GM12878 (cell line): Measurements from ENCODE around the gene PLEKHN1. TPM values are rescaled to one million over a fixed set of nuclear protein-coding genes. Genes with fewer than 3 reads are reported as not detected.

ENCODE experiments used
- ATAC-seq: fragments of 200-7000 bp; cut with Tn5 transposase; 3 replicates; pipeline ENCODE4 v1.9.1; 2020; ENCODE audit warnings: mild to moderate bottlenecking, moderate library complexity
- BruUV-seq: library from RNA; stranded (reverse); fragments of 400-500 nt; replicated peaks from 2 replicates; lab custom pipeline; 2021; lab: Mats Ljungman, UMichigan
- CTCF ChIA-PET: fragments of 300-600 bp; sonication (Branson Sonifier 250); formaldehyde crosslinking; extraction: SDS; loops from one replicate; lab custom pipeline; 2021; ENCODE audit warnings: inconsistent platforms; lab: Yijun Ruan, JAX
- POLR2A ChIA-PET: fragments of 350-600 bp; formaldehyde crosslinking; extraction: SDS; loops from one replicate; lab custom pipeline; 2021; ENCODE audit warnings: inconsistent platforms; lab: Charles Lee
- RAD21 ChIA-PET: fragments of 300-600 bp; sonication (Branson Sonifier 250); formaldehyde crosslinking; loops from one replicate; lab custom pipeline; 2023; ENCODE audit warnings: antibody characterized with exemption; ENCODE audit not compliant: unreplicated experiment; lab: Charles Lee
- SMC1A ChIA-PET: fragments of 300-600 bp; sonication (Branson Sonifier 250); formaldehyde crosslinking; loops from one replicate; lab custom pipeline; 2023; ENCODE audit not compliant: unreplicated experiment, uncharacterized antibody; lab: Charles Lee
- DNase-seq: peaks from one replicate; pipeline ENCODE4 v3.0.0-alpha.2; 2011; ENCODE audit warnings: low read depth, low spot score
- FAIRE-seq: peaks from 3 replicates; lab custom pipeline; 2011; peaks lifted over from hg19 to GRCh38; lab: Jason Lieb, UNC
- H2AFZ ChIP-seq: 2 replicates; pipeline ENCODE4 v1.6.0; 2011; ENCODE audit warnings: low read depth, low read length, control low read depth; ENCODE audit not compliant: control insufficient read depth
- H3K27ac ChIP-seq: 2 replicates; pipeline ENCODE4 v1.5.1; 2011; ENCODE audit warnings: control low read depth; ENCODE audit not compliant: control insufficient read depth, insufficient read depth
- H3K27me3 ChIP-seq, 2 experiments: replicated peaks in 1 of 2; 2 replicates each; pipeline versions ENCODE4 v1.6.0 to v1.6.1; 2011; ENCODE audit warnings: low read length in 1 of 2; ENCODE audit not compliant: control insufficient read depth in 2 of 2, insufficient read depth in 2 of 2
- H3K36me3 ChIP-seq, 2 experiments: 2 replicates each; pipeline ENCODE4 v1.5.1; 2011; ENCODE audit warnings: low read length in 1 of 2; ENCODE audit not compliant: control insufficient read depth in 2 of 2, insufficient read depth in 2 of 2
- H3K4me1 ChIP-seq: 2 replicates; pipeline ENCODE4 v1.6.1; 2011; ENCODE audit warnings: mild to moderate bottlenecking, low read length, moderate library complexity, mixed read lengths; ENCODE audit not compliant: control insufficient read depth, insufficient read depth
- H3K4me2 ChIP-seq: 2 replicates; pipeline ENCODE4 v1.6.0; 2011; ENCODE audit warnings: control low read depth; ENCODE audit not compliant: control insufficient read depth, insufficient read depth
- H3K4me3 ChIP-seq: fragments of 200-600 bp; sonication (generic); 2 replicates; pipeline ENCODE4 v1.5.1; 2016
- H3K79me2 ChIP-seq: 2 replicates; pipeline ENCODE4 v1.6.0; 2011; ENCODE audit warnings: low read length; ENCODE audit not compliant: control insufficient read depth, insufficient read depth
- H3K9ac ChIP-seq: 2 replicates; pipeline ENCODE4 v1.8.0; 2011; ENCODE audit warnings: low read length, control low read depth, mixed read lengths; ENCODE audit not compliant: control insufficient read depth, insufficient read depth
- H3K9me3 ChIP-seq: replicated peaks from 3 replicates; pipeline ENCODE4 v1.5.1; 2011; ENCODE audit warnings: mild to moderate bottlenecking, low read length; ENCODE audit not compliant: control insufficient read depth, insufficient read depth
- H4K20me1 ChIP-seq: 2 replicates; pipeline ENCODE4 v1.6.0; 2011; ENCODE audit not compliant: control insufficient read depth, insufficient read depth
- POLR2A ChIP-seq: IDR thresholded peaks from 2 replicates; pipeline ENCODE4 v1.6.1; 2011; ENCODE audit warnings: low read depth, mild to moderate bottlenecking, low read length
- RAD21 ChIP-seq: IDR thresholded peaks from 2 replicates; pipeline ENCODE4 v1.6.1; 2011; ENCODE audit warnings: mild to moderate bottlenecking, low read depth, low read length, moderate library complexity; ENCODE audit not compliant: insufficient read depth
- SUZ12 ChIP-seq: fragments of 200-600 bp; sonication (generic); IDR thresholded peaks from one replicate; pipeline ENCODE4 v1.6.1; 2018; ENCODE audit warnings: antibody characterized with exemption, mild to moderate bottlenecking; ENCODE audit not compliant: unreplicated experiment
- TCF7 ChIP-seq: IDR thresholded peaks from 2 replicates; pipeline ENCODE4 v1.6.1; 2014; ENCODE audit warnings: antibody characterized with exemption, borderline replicate concordance
- WGBS: methylation state at CpG from one replicate; pipeline ENCODE4 v1.1.6; 2016; ENCODE audit warnings: low lambda C conversion rate; ENCODE audit not compliant: insufficient replicate concordance, insufficient coverage; ENCODE audit errors: missing lambda C conversion rate; 5-methylcytosine and 5-hydroxymethylcytosine counted together
- in situ Hi-C: fragments of 300-500 bp; cut with MboI; formaldehyde crosslinking; loops from 9 replicates; pipeline ENCODE4 v1.14.3; 2018; ENCODE audit warnings: mixed read lengths
- intact Hi-C: fragments of 100-400 bp; cut with micrococcal nuclease; formaldehyde crosslinking; loops from one replicate; pipeline ENCODE4 v1.14.2; 2022; ENCODE audit not compliant: unreplicated experiment
- polyA plus RNA-seq, 11 experiments: library from polyadenylated mRNA; depleted of rRNA in 4 of 11; unstranded in 6 of 11; stranded (reverse) in 5 of 11; fragments of >200 nt; fragmentation: Nextera tagmentation in 4 of 11; fragmentation: Illumina TruSeq in 1 of 11; extraction: Ambion mirVana in 4 of 11; extraction: Trizol in 1 of 11; gene quantifications; 1 replicate in 1 of 11; 2 replicates in 10 of 11; pipeline versions ENCODE4 v1.2.1 to v1.2.3, GENCODE V29; 2011 to 2016; ENCODE audit warnings: inconsistent platforms in 2 of 11, missing spikeins in 2 of 11, low read depth in 1 of 11
- total RNA-seq, 4 experiments: library from RNA; depleted of rRNA in 3 of 4; stranded (reverse); fragments of >200 nt in 3 of 4; fragmentation: Illumina TruSeq in 1 of 4; extraction: Trizol in 1 of 4; gene quantifications; 2 replicates each; pipeline versions ENCODE4 v1.2.1 to v1.2.3, GENCODE V29; 2013 to 2021
- TF ChIP-seq, protein P1 (sequence below): fragments of 450-650 bp; formaldehyde crosslinking; IDR thresholded peaks from 2 replicates; pipeline ENCODE4 v1.4.0; 2020; ENCODE audit warnings: mild to moderate bottlenecking, moderate library complexity
- TF ChIP-seq, protein P2 (sequence below): fragments of 450-650 bp; IDR thresholded peaks from 2 replicates; pipeline ENCODE4 v1.6.1; 2017; ENCODE audit warnings: antibody characterized with exemption, mild to moderate bottlenecking, moderate library complexity
- TF ChIP-seq, protein P3 (sequence below): fragments of 450-650 bp; formaldehyde crosslinking; IDR thresholded peaks from 2 replicates; pipeline ENCODE4 v1.5.0; 2022; ENCODE audit warnings: mild to moderate bottlenecking, missing genetic modification characterization

PLEKHN1 gene
- total and polyA plus RNA-seq, 10 of the 15 experiments (the other 5 are each of a cell fraction or from before 2014, with no cell fraction given): 0.04 to 0.26 (median 0.18) TPM; not detected in 6

DNA sequence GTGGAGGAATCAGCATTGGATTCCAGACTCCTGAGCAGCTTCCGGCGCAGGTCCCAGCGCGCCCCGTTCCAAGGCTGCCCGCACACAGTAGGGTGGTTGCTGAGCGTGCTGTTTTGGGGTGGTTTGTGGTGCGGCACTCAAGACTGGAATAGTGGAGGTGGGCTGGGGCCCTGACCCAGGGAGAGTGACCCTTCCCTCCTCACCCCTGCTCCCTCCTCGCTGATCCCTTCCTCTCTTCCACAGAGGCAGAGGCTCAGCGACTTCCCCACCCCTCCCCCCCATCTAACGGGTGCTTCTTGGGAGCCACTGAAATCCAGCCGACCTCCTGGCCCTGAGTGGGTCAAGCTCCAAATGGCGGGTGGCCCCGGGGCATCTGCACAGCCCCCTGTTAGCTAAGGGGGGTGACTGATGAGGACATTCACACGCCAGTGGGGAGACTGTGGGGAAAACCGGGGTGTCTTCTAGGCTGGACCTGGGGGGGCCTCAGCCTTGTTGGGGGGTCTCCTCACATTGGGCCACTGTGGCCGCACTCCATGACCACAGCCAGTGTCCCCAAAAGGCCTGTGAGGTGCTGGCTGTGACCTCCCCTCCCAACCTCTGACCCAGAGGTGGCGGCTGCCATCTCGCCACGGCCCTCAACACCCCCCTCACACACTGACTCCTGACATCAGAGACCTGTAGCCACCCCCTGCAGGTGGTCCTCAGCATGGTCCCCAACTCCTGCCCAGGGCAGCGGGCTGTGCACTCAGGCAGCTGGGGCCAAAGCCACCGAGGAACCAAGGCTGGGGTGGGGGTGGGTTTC is 37.5 kb downstream of the PLEKHN1 start:
- DNase-seq: no peak
- BruUV-seq: no TSS peak
- Histone ChIP-seq H3K9me3 (no peaks in the 10 kb centered on the region), H3K36me3 (no peaks in the 10 kb centered on the region), H3K4me2 (no peak overlapping the region), H3K4me3 (no peak overlapping the region), H3K4me1 (peaks cover 26% of the 10 kb centered on the region), H3K27ac (no peak overlapping the region), H3K27me3 (peaks cover 0 to 14% of the 10 kb centered on the region in 2 experiments; a peak in 2 of 4 replicates), H4K20me1 (no peaks in the 10 kb centered on the region), H3K79me2 (no peaks in the 10 kb centered on the region), H2AFZ (no peak overlapping the region), H3K9ac (no peak overlapping the region)
- ChIA-PET SMC1A (no interaction called here), POLR2A (interaction anchor here (0.6 to 5.4 kb wide), 5 partner anchors 10 to 98 kb away, joined by 3 to 22 read pairs (median 6); partner anchors contain the start of genes AGRN and ISG15), RAD21 (interaction anchor here (1.4 kb wide), 1 partner anchor 12 kb away, joined by 6 read pairs; no protein-coding TSS in a partner anchor), CTCF (interaction anchor here (0.9 to 5.6 kb wide), 4 partner anchors 10 to 98 kb away, joined by 3 to 56 read pairs (median 20); partner anchors contain the start of genes ISG15 and PERM1)
- intact Hi-C loops: no loop called here
- WGBS: 62% methylated on average over 21 of the region's 22 CpGs
- no peak for FAIRE-seq
- no peak for ATAC-seq
- in situ Hi-C loops: no loop called here
- TF ChIP-seq SUZ12 (no peak), RAD21 (no peak), POLR2A (no peak), TCF7 (no peak)
- TF ChIP-seq, protein P1, sequence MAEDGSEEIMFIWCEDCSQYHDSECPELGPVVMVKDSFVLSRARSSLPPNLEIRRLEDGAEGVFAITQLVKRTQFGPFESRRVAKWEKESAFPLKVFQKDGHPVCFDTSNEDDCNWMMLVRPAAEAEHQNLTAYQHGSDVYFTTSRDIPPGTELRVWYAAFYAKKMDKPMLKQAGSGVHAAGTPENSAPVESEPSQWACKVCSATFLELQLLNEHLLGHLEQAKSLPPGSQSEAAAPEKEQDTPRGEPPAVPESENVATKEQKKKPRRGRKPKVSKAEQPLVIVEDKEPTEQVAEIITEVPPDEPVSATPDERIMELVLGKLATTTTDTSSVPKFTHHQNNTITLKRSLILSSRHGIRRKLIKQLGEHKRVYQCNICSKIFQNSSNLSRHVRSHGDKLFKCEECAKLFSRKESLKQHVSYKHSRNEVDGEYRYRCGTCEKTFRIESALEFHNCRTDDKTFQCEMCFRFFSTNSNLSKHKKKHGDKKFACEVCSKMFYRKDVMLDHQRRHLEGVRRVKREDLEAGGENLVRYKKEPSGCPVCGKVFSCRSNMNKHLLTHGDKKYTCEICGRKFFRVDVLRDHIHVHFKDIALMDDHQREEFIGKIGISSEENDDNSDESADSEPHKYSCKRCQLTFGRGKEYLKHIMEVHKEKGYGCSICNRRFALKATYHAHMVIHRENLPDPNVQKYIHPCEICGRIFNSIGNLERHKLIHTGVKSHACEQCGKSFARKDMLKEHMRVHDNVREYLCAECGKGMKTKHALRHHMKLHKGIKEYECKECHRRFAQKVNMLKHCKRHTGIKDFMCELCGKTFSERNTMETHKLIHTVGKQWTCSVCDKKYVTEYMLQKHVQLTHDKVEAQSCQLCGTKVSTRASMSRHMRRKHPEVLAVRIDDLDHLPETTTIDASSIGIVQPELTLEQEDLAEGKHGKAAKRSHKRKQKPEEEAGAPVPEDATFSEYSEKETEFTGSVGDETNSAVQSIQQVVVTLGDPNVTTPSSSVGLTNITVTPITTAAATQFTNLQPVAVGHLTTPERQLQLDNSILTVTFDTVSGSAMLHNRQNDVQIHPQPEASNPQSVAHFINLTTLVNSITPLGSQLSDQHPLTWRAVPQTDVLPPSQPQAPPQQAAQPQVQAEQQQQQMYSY (CRISPR knock-in tag): no peak
- TF ChIP-seq, protein P2, sequence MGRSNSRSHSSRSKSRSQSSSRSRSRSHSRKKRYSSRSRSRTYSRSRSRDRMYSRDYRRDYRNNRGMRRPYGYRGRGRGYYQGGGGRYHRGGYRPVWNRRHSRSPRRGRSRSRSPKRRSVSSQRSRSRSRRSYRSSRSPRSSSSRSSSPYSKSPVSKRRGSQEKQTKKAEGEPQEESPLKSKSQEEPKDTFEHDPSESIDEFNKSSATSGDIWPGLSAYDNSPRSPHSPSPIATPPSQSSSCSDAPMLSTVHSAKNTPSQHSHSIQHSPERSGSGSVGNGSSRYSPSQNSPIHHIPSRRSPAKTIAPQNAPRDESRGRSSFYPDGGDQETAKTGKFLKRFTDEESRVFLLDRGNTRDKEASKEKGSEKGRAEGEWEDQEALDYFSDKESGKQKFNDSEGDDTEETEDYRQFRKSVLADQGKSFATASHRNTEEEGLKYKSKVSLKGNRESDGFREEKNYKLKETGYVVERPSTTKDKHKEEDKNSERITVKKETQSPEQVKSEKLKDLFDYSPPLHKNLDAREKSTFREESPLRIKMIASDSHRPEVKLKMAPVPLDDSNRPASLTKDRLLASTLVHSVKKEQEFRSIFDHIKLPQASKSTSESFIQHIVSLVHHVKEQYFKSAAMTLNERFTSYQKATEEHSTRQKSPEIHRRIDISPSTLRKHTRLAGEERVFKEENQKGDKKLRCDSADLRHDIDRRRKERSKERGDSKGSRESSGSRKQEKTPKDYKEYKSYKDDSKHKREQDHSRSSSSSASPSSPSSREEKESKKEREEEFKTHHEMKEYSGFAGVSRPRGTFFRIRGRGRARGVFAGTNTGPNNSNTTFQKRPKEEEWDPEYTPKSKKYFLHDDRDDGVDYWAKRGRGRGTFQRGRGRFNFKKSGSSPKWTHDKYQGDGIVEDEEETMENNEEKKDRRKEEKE: no peak
- TF ChIP-seq, protein P3, sequence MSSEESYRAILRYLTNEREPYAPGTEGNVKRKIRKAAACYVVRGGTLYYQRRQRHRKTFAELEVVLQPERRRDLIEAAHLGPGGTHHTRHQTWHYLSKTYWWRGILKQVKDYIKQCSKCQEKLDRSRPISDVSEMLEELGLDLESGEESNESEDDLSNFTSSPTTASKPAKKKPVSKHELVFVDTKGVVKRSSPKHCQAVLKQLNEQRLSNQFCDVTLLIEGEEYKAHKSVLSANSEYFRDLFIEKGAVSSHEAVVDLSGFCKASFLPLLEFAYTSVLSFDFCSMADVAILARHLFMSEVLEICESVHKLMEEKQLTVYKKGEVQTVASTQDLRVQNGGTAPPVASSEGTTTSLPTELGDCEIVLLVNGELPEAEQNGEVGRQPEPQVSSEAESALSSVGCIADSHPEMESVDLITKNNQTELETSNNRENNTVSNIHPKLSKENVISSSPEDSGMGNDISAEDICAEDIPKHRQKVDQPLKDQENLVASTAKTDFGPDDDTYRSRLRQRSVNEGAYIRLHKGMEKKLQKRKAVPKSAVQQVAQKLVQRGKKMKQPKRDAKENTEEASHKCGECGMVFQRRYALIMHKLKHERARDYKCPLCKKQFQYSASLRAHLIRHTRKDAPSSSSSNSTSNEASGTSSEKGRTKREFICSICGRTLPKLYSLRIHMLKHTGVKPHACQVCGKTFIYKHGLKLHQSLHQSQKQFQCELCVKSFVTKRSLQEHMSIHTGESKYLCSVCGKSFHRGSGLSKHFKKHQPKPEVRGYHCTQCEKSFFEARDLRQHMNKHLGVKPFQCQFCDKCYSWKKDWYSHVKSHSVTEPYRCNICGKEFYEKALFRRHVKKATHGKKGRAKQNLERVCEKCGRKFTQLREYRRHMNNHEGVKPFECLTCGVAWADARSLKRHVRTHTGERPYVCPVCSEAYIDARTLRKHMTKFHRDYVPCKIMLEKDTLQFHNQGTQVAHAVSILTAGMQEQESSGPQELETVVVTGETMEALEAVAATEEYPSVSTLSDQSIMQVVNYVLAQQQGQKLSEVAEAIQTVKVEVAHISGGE (CRISPR knock-in tag): no peak
